ENCODE results near the gene OR9A2. TPM values are rescaled to one million over a fixed set of nuclear protein-coding genes. Genes with fewer than 3 reads are reported as not detected.

The OR9A2 gene
- total RNA-seq, 1 donor from 2014 or later, result not detected

DNA sequence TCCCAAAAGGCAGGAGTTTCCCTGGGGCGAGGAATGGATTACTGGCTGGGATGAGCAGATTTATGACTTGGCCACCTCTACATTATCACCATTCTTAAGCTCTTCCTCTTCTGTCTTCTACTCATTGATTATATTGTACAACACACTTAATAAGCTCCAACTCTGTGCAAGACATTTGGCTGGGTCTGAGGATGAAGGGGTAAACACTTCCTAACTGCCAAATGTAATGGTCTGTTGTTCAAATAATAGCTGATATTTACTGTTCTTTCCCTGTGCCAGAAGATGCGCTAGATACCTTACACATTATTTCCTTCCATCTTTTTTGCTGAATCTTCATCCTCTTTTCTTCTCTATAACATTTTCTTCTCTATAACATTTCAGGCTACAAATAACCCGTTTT, 36.8 kb upstream of the OR9A2 start:
- H3K36me3 ChIP-seq (ENCODE audit: control insufficient read depth, insufficient read depth, low read length), result no peaks in the 10 kb centered on the region
- FAIRE-seq, result no peak
- TF ChIP-seq, protein P1, sequence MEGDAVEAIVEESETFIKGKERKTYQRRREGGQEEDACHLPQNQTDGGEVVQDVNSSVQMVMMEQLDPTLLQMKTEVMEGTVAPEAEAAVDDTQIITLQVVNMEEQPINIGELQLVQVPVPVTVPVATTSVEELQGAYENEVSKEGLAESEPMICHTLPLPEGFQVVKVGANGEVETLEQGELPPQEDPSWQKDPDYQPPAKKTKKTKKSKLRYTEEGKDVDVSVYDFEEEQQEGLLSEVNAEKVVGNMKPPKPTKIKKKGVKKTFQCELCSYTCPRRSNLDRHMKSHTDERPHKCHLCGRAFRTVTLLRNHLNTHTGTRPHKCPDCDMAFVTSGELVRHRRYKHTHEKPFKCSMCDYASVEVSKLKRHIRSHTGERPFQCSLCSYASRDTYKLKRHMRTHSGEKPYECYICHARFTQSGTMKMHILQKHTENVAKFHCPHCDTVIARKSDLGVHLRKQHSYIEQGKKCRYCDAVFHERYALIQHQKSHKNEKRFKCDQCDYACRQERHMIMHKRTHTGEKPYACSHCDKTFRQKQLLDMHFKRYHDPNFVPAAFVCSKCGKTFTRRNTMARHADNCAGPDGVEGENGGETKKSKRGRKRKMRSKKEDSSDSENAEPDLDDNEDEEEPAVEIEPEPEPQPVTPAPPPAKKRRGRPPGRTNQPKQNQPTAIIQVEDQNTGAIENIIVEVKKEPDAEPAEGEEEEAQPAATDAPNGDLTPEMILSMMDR (IDR thresholded peaks at IDR 0.05; ENCODE audit: insufficient read depth, low read length, severe bottlenecking), result no peak
- H3K4me3 ChIP-seq (ENCODE audit: low read depth, low read length), result no peak overlapping the region
- no peak for DNase-seq (ENCODE audit: low read depth)
- no peaks in the 10 kb centered on the region for H3K27me3 ChIP-seq (ENCODE audit: control insufficient read depth, insufficient read depth, low read length)

DNA sequence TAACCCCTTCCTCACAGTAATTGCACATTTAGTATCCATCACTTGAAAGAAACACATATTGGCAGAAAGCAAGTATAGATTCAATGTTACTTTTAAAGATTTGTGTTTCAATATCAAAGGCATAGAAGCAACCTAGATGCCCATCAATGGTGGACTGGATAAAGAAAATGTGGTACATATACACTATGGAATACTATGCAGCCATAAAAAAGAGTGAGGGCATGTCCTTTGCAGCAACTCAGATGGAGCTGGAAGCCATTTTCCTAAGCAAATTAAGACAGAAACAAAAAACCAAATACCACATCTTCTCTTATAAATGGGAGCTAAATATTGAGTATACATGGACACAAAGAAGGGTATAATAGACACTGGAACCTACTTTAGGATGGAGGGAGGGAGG, 28.8 kb upstream of the OR9A2 start:
- Histone ChIP-seq H3K4me3 (ENCODE audit: low read depth, low read length) (no peak overlapping the region), H3K36me3 (ENCODE audit: control insufficient read depth, insufficient read depth, low read length) (no peaks in the 10 kb centered on the region), H3K27me3 (ENCODE audit: control insufficient read depth, insufficient read depth, low read length) (no peaks in the 10 kb centered on the region)
- DNase-seq (ENCODE audit: low read depth) (no peak), FAIRE-seq (no peak)
- TF ChIP-seq, protein P1 (IDR thresholded peaks at IDR 0.05; ENCODE audit: insufficient read depth, low read length, severe bottlenecking), result no peak

DNA sequence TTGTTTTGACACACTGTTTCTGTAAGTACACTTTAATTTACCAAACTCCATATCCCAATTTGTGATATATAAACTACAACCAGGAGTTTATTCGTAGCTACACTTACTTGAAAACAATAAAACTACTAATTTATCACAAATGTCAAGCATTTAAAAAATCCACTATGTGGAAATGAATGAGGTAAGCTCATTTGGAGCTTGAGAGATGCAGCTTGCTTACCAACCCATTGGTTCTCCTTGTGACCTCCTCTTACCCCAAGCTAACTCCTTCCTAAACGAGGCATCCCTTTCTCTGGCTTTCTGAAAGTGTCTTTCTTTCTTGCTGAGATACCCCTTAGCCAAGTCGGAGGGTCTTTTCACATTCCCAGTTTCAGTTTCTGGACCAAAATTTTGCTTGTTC, 27.7 kb upstream of the OR9A2 start:
- Histone ChIP-seq H3K27me3 (ENCODE audit: control insufficient read depth, insufficient read depth, low read length) (no peaks in the 10 kb centered on the region), H3K36me3 (ENCODE audit: control insufficient read depth, insufficient read depth, low read length) (no peaks in the 10 kb centered on the region), H3K4me3 (ENCODE audit: low read depth, low read length) (no peak overlapping the region)
- TF ChIP-seq, protein P1 (IDR thresholded peaks at IDR 0.05; ENCODE audit: insufficient read depth, low read length, severe bottlenecking), result no peak
- FAIRE-seq, result no peak
- no peak for DNase-seq (ENCODE audit: low read depth)

DNA sequence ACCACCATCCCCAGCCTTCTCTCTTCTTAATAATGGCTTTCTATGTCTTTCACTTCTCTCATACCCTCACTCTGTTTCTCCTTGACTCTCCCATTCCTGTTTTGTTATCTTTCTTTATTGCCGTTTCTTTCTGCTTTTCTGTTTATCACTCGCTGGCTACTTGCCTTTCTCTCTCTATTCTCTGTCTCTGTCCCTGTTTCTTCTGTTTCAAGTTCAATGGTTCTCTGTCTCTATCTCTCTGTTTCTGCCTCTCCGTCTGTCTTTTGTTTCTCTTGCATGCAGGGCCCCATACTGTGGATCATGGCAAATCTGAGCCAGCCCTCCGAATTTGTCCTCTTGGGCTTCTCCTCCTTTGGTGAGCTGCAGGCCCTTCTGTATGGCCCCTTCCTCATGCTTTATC, 25.1 kb upstream of the OR9A2 start, which contains the start of gene OR6V1:
OR6V1 (plus strand) TSS at position 301 of the 400 bp plus-strand sequence; CDS start at position 301, 0 bp downstream.
- Histone ChIP-seq H3K36me3 (ENCODE audit: control insufficient read depth, insufficient read depth, low read length) (no peaks in the 10 kb centered on the region), H3K4me3 (ENCODE audit: low read depth, low read length) (no peak within 1 kb of the TSS), H3K27me3 (ENCODE audit: control insufficient read depth, insufficient read depth, low read length) (no peaks in the 10 kb centered on the region)
- FAIRE-seq (no peak), DNase-seq (ENCODE audit: low read depth) (no peak)
- TF ChIP-seq, protein P1 (IDR thresholded peaks at IDR 0.05; ENCODE audit: insufficient read depth, low read length, severe bottlenecking), result no peak

DNA sequence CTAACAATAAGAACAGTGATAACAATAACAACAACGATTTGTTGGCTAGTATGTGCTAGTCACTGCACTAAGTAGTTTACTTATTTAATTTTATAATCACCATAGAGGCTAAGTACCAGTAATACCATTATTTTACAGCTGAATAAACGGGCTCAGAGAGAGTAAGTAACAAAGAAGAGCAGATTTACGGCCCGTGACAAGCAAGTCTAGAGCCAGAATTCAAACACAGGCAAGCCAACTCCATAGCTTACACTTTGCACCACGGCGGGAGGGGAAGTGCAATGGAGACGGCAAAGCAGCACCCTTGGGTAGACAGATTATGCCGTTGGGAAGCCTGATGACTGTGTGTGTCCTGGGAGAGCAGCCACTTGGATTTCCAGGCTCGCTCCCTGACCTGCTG, 24.0 kb upstream of the OR9A2 start:
- TF ChIP-seq, protein P1 (IDR thresholded peaks at IDR 0.05; ENCODE audit: insufficient read depth, low read length, severe bottlenecking), result no peak
- no peaks in the 10 kb centered on the region for H3K27me3 ChIP-seq (ENCODE audit: control insufficient read depth, insufficient read depth, low read length)
- no peak overlapping the region for H3K4me3 ChIP-seq (ENCODE audit: low read depth, low read length)
- no peak for DNase-seq (ENCODE audit: low read depth)
- no peaks in the 10 kb centered on the region for H3K36me3 ChIP-seq (ENCODE audit: control insufficient read depth, insufficient read depth, low read length)
- FAIRE-seq, result no peak

DNA sequence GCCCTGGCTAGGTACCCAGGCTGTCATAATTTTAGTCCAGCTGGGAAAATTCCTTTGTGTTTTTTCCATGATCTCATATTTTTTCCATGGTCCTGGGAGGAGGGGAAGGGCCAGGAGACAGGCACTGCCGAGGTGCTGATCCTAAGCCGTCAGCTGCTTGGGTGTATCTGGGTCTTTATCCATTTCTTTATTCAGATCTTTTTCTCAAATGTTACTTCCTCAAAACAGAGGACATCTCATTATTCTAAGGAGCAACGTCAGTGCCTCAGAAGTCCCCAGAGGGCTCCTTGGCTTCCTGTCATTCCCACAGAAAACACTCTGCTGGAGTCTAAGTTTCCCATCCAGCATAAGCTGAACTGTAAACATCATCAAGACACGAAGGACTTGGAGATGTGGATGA, 22.4 kb upstream of the OR9A2 start:
- DNase-seq (ENCODE audit: low read depth), result no peak
- no peak for FAIRE-seq
- H3K27me3 ChIP-seq (ENCODE audit: control insufficient read depth, insufficient read depth, low read length), result no peaks in the 10 kb centered on the region
- no peak overlapping the region for H3K4me3 ChIP-seq (ENCODE audit: low read depth, low read length)
- H3K36me3 ChIP-seq (ENCODE audit: control insufficient read depth, insufficient read depth, low read length), result no peaks in the 10 kb centered on the region
- TF ChIP-seq, protein P1 (IDR thresholded peaks at IDR 0.05; ENCODE audit: insufficient read depth, low read length, severe bottlenecking), result no peak

Data from bronchial epithelial cell (primary cell).